HepG2 (cell line): Measurements from ENCODE around the gene RPTOR. TPM values are rescaled to one million over a fixed set of nuclear protein-coding genes. Genes with fewer than 3 reads are reported as not detected.
A peak's percentile ranks its signal among the peaks of the same experiment; 100 is the strongest.

Source experiments
- ATAD3A ChIP-seq: sonication (generic); formaldehyde crosslinking; IDR thresholded peaks from 2 replicates; pipeline ENCODE4 v1.4.0; 2020; ENCODE audit warnings: missing genetic modification reagents
- DPF2 ChIP-seq: sonication (generic); formaldehyde crosslinking; IDR thresholded peaks from 2 replicates; pipeline ENCODE4 v1.4.0; 2020; ENCODE audit warnings: mild to moderate bottlenecking, low read depth, missing genetic modification reagents, borderline replicate concordance
- ESRRA ChIP-seq: sonication (generic); formaldehyde crosslinking; IDR thresholded peaks from 2 replicates; pipeline ENCODE4 v1.5.1; 2020; ENCODE audit warnings: mild to moderate bottlenecking, low read depth, missing genetic modification reagents
- ETV5 ChIP-seq: IDR thresholded peaks from 2 replicates; pipeline ENCODE4 v1.6.1; 2018; ENCODE audit warnings: missing biosample characterization, missing genetic modification reagents, inconsistent platforms, borderline replicate concordance
- HNRNPLL ChIP-seq: fragments of 200-400 bp; formaldehyde crosslinking; IDR thresholded peaks from 2 replicates; pipeline ENCODE4 v1.6.1; 2017; ENCODE audit warnings: mild to moderate bottlenecking, low read depth, low read length; ENCODE audit not compliant: poor library complexity, severe bottlenecking
- HOXA7 ChIP-seq: sonication (generic); formaldehyde crosslinking; IDR thresholded peaks from 2 replicates; pipeline ENCODE4 v1.8.1; 2022; ENCODE audit warnings: mild to moderate bottlenecking, missing genetic modification reagents, moderate library complexity
- IKZF4 ChIP-seq: sonication (generic); formaldehyde crosslinking; IDR thresholded peaks from 2 replicates; pipeline ENCODE4 v1.5.1; 2020; ENCODE audit warnings: borderline replicate concordance, mild to moderate bottlenecking, low read depth, missing genetic modification reagents; ENCODE audit errors: not compliant biosample characterization
- MAZ ChIP-seq, 2 experiments: sonication (generic) in 1 of 2; formaldehyde crosslinking in 1 of 2; IDR thresholded peaks; 2 replicates each; pipeline versions ENCODE4 v1.5.0 to v1.6.1; 2012 to 2020; ENCODE audit warnings: low read depth in 2 of 2, mild to moderate bottlenecking in 2 of 2, borderline replicate concordance in 1 of 2, improper control_type of control experiment in 1 of 2, low read length in 1 of 2, missing genetic modification reagents in 1 of 2, moderate library complexity in 1 of 2
- MIER2 ChIP-seq: IDR thresholded peaks from 2 replicates; pipeline ENCODE4 v1.6.1; 2016; ENCODE audit warnings: missing biosample characterization, missing genetic modification reagents
- NR2F1 ChIP-seq, 2 experiments: fragments of 450-650 bp in 1 of 2; formaldehyde crosslinking in 1 of 2; IDR thresholded peaks; 2 replicates each; pipeline versions ENCODE4 v1.5.0 to v1.6.1; 2016 to 2020; ENCODE audit warnings: mild to moderate bottlenecking in 1 of 2, missing compliant biosample characterization in 1 of 2, missing genetic modification reagents in 1 of 2, moderate library complexity in 1 of 2
- RARG ChIP-seq: sonication (generic); formaldehyde crosslinking; IDR thresholded peaks from 2 replicates; pipeline ENCODE4 v1.4.0; 2020; ENCODE audit warnings: low read depth, mild to moderate bottlenecking, missing genetic modification reagents
- SP5 ChIP-seq: IDR thresholded peaks from 2 replicates; pipeline ENCODE4 v1.6.1; 2016; ENCODE audit warnings: low read depth, borderline replicate concordance
- SRY ChIP-seq: sonication (generic); formaldehyde crosslinking; IDR thresholded peaks from 2 replicates; pipeline ENCODE4 v1.8.0; 2022; ENCODE audit warnings: mild to moderate bottlenecking, missing genetic modification reagents
- XBP1 ChIP-seq: sonication (generic); formaldehyde crosslinking; IDR thresholded peaks from 2 replicates; pipeline ENCODE4 v1.5.0; 2020; ENCODE audit warnings: missing genetic modification reagents
- ZFP37 ChIP-seq: sonication (generic); formaldehyde crosslinking; IDR thresholded peaks from 2 replicates; pipeline ENCODE4 v1.4.0; 2020; ENCODE audit warnings: missing genetic modification reagents, borderline replicate concordance
- ZNF235 ChIP-seq: sonication (generic); formaldehyde crosslinking; IDR thresholded peaks from 2 replicates; pipeline ENCODE4 v1.8.1; 2023; ENCODE audit warnings: mild to moderate bottlenecking, missing genetic modification reagents, borderline replicate concordance
- ZNF33A ChIP-seq: sonication (generic); formaldehyde crosslinking; IDR thresholded peaks from 2 replicates; pipeline ENCODE4 v1.5.1; 2020; ENCODE audit warnings: missing genetic modification reagents, mild to moderate bottlenecking, moderate library complexity, borderline replicate concordance
- ZNF44 ChIP-seq: sonication (generic); formaldehyde crosslinking; IDR thresholded peaks from 2 replicates; pipeline ENCODE4 v1.5.1; 2020; ENCODE audit warnings: mild to moderate bottlenecking, missing genetic modification reagents
- ZNF512 ChIP-seq: sonication (generic); formaldehyde crosslinking; IDR thresholded peaks from 2 replicates; pipeline ENCODE4 v1.4.0; 2020; ENCODE audit warnings: mild to moderate bottlenecking, missing genetic modification reagents
- ZNF567 ChIP-seq: sonication (generic); formaldehyde crosslinking; IDR thresholded peaks from 2 replicates; pipeline ENCODE4 v1.8.1; 2023; ENCODE audit warnings: mild to moderate bottlenecking, missing genetic modification reagents, borderline replicate concordance
- ZSCAN30 ChIP-seq: sonication (generic); formaldehyde crosslinking; IDR thresholded peaks from 2 replicates; pipeline ENCODE4 v1.5.0; 2020; ENCODE audit warnings: mild to moderate bottlenecking, missing genetic modification reagents
- ZZZ3 ChIP-seq: sonication (generic); formaldehyde crosslinking; IDR thresholded peaks from 2 replicates; pipeline ENCODE4 v1.4.0; 2020; ENCODE audit warnings: missing genetic modification reagents, mild to moderate bottlenecking, borderline replicate concordance
- polyA plus RNA-seq, 8 experiments: library from polyadenylated mRNA; depleted of rRNA in 3 of 8; stranded (reverse) in 7 of 8; unstranded in 1 of 8; fragments of >200 nt; fragmentation: Illumina TruSeq in 4 of 8; extraction: Trizol in 4 of 8; gene quantifications; 2 replicates each; pipeline versions ENCODE4 v1.2.1 to v1.2.3, GENCODE V29; 2011 to 2016; ENCODE audit warnings: low read depth in 4 of 8, missing spikeins in 1 of 8, mixed read lengths in 1 of 8; ENCODE audit not compliant: insufficient read depth in 1 of 8
- total RNA-seq, 5 experiments: library from RNA; depleted of rRNA; stranded (reverse); fragments of >200 nt; fragmentation: Illumina TruSeq; extraction: Trizol; gene quantifications; 2 replicates each; pipeline ENCODE4 v1.2.3, GENCODE V29; 2016; ENCODE audit warnings: low read depth in 1 of 5
- TF ChIP-seq, protein P1 (sequence below): sonication (generic); formaldehyde crosslinking; IDR thresholded peaks from 2 replicates; pipeline ENCODE4 v1.4.0; 2020; ENCODE audit warnings: low read depth, mild to moderate bottlenecking, missing genetic modification reagents
- TF ChIP-seq, protein P2 (sequence below): sonication (generic); formaldehyde crosslinking; IDR thresholded peaks from 2 replicates; pipeline ENCODE4 v1.4.0; 2020; ENCODE audit warnings: missing genetic modification reagents
- TF ChIP-seq, protein P3 (sequence below): sonication (generic); formaldehyde crosslinking; IDR thresholded peaks from 2 replicates; pipeline ENCODE4 v1.5.0; 2020; ENCODE audit warnings: mild to moderate bottlenecking, low read depth, missing genetic modification reagents, borderline replicate concordance

The RPTOR gene
- total and polyA plus RNA-seq, 2 of the 13 experiments (the other 11 are each of a cell fraction or from before 2014, with no cell fraction given): 6.6 to 25.3 TPM

- TF ChIP-seq ZFP37 (CRISPR knock-in tag) (no peak), IKZF4 (CRISPR knock-in tag) (no peak), ZSCAN30 (CRISPR knock-in tag) (no peak), HOXA7 (CRISPR knock-in tag) (no peak), ZNF44 (no peak), ZNF512 (CRISPR knock-in tag) (no peak), XBP1 (CRISPR knock-in tag) (no peak), SP5 (CRISPR knock-in tag) (no peak), RARG (CRISPR knock-in tag) (no peak), ZNF33A (CRISPR knock-in tag) (no peak), DPF2 (CRISPR knock-in tag) (no peak), ZZZ3 (CRISPR knock-in tag) (0 out of 2 replicates have a peak, but pooled peaks have one; percentile 1), ZNF235 (CRISPR knock-in tag) (0 out of 2 replicates have a peak, but pooled peaks have one; percentile 70), ESRRA (CRISPR knock-in tag) (peak; percentile 55; the same call in 1 of the 2 replicates), ETV5 (CRISPR knock-in tag) (no peak; the same call in 1 of the 2 replicates), HNRNPLL (peak; percentile 15), ZNF567 (0 out of 2 replicates have a peak, but pooled peaks have one; percentile 36), ATAD3A (no peak), SRY (CRISPR knock-in tag) (0 out of 2 replicates have a peak, but pooled peaks have one; percentile 75), MAZ (IDR thresholded peaks at IDR 0.05; ENCODE audit: borderline replicate concordance, low read depth, low read length) (peak; percentile 53; the same call in 1 of the 2 replicates), MAZ (CRISPR knock-in tag; IDR thresholded peaks at IDR 0.05; ENCODE audit: low read depth) (no peak), NR2F1 (CRISPR knock-in tag; IDR thresholded peaks at IDR 0.05) (no peak), MIER2 (CRISPR knock-in tag) (no peak)
- TF ChIP-seq, protein P1, sequence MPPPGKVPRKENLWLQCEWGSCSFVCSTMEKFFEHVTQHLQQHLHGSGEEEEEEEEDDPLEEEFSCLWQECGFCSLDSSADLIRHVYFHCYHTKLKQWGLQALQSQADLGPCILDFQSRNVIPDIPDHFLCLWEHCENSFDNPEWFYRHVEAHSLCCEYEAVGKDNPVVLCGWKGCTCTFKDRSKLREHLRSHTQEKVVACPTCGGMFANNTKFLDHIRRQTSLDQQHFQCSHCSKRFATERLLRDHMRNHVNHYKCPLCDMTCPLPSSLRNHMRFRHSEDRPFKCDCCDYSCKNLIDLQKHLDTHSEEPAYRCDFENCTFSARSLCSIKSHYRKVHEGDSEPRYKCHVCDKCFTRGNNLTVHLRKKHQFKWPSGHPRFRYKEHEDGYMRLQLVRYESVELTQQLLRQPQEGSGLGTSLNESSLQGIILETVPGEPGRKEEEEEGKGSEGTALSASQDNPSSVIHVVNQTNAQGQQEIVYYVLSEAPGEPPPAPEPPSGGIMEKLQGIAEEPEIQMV: no peak
- TF ChIP-seq, protein P2, sequence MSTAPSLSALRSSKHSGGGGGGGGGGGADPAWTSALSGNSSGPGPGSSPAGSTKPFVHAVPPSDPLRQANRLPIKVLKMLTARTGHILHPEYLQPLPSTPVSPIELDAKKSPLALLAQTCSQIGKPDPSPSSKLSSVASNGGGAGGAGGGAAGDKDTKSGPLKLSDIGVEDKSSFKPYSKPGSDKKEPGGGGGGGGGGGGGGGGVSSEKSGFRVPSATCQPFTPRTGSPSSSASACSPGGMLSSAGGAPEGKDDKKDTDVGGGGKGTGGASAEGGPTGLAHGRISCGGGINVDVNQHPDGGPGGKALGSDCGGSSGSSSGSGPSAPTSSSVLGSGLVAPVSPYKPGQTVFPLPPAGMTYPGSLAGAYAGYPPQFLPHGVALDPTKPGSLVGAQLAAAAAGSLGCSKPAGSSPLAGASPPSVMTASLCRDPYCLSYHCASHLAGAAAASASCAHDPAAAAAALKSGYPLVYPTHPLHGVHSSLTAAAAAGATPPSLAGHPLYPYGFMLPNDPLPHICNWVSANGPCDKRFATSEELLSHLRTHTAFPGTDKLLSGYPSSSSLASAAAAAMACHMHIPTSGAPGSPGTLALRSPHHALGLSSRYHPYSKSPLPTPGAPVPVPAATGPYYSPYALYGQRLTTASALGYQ: 0 out of 2 replicates have a peak, but pooled peaks have one; percentile 32
- TF ChIP-seq, protein P3, sequence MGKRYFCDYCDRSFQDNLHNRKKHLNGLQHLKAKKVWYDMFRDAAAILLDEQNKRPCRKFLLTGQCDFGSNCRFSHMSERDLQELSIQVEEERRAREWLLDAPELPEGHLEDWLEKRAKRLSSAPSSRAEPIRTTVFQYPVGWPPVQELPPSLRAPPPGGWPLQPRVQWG (CRISPR knock-in tag): no peak
These were observed 447.0 kb downstream of the RPTOR start, which contains the start of gene CHMP6 (continued) for GRCh38 chr17:80991645-80992076.
